Left lung (tissue), 10 donors: ENCODE results near the gene CENPT. TPM values are rescaled to one million over a fixed set of nuclear protein-coding genes. Genes with fewer than 3 reads are reported as not detected.

Source experiments
- ATAC-seq: fragments of 200-7000 bp; cut with Tn5 transposase; one replicate; pipeline ENCODE4 v1.9.1; 2020; ENCODE audit warnings: moderate library complexity
- DNase-seq, 4 donors: peaks; one replicate each; pipeline ENCODE4 v3.0.0-alpha.2; 2013 to 2020
- H3K27ac ChIP-seq, 2 donors: fragments of 200-600 bp; sonication (generic) in 1 of 2; one replicate each; pipeline versions ENCODE4 v1.5.0 to v1.8.0; 2020 to 2021
- H3K27me3 ChIP-seq, 2 donors: fragments of 200-600 bp; sonication (generic) in 1 of 2; one replicate each; pipeline versions ENCODE4 v1.5.0 to v1.8.0; 2020 to 2021
- H3K36me3 ChIP-seq, 2 donors: fragments of 200-600 bp; sonication (generic) in 1 of 2; one replicate each; pipeline versions ENCODE4 v1.5.0 to v1.8.0; 2020 to 2021
- H3K4me1 ChIP-seq, 2 donors: fragments of 200-600 bp; one replicate each; pipeline ENCODE4 v1.8.0; 2021
- H3K4me3 ChIP-seq, 2 donors: fragments of 200-600 bp; sonication (generic) in 1 of 2; one replicate each; pipeline versions ENCODE4 v1.5.0 to v1.8.0; 2020 to 2021; ENCODE audit warnings: mild to moderate bottlenecking in 1 of 2
- H3K9me3 ChIP-seq, 2 donors: fragments of 200-600 bp; sonication (generic) in 1 of 2; one replicate each; pipeline versions ENCODE4 v1.5.0 to v1.8.0; 2020 to 2021
- CTCF ChIP-seq, 2 donors: fragments of 200-600 bp; sonication (generic) in 1 of 2; IDR thresholded peaks; one replicate each; pipeline versions ENCODE4 v1.5.0 to v1.8.0; 2021; ENCODE audit warnings: antibody characterized with exemption in 2 of 2
- intact Hi-C, 2 donors: fragments of 100-400 bp; cut with DNase I; formaldehyde crosslinking; loops; one replicate each; pipeline versions ENCODE4 v1.11.2 to v1.14.2; 2022
- polyA plus RNA-seq, 6 donors: library from polyadenylated mRNA; unstranded; fragments of 120-200 nt; gene quantifications; one replicate each; pipeline ENCODE4 v1.2.1, GENCODE V29; 2013; ENCODE audit not compliant: insufficient read length in 6 of 6
- total RNA-seq, 2 donors: library from RNA; stranded (reverse); fragmentation: NEBNext Ultra II Directional; extraction: Animal tissue kit (Norgen Biotek cat#: 25700); gene quantifications; one replicate each; pipeline ENCODE4 v1.2.1, GENCODE V29; 2021
- donor health status: DM: no; HTN: yes; CAD: no.
- donor health status: DM: no; HTN: no; CAD: no.

CENPT gene
- total and polyA plus RNA-seq, 8 donors, result 30.8 to 62.6 (median 50.5) TPM

GRCh38 chr16:67786491-67786890 lies 61.0 kb downstream of the CENPT start:
- no peak overlapping the region for H3K27ac ChIP-seq
- no peaks in the 10 kb centered on the region for H3K9me3 ChIP-seq
- no peak for TF ChIP-seq CTCF (IDR thresholded peaks at IDR 0.05)
- H3K36me3 ChIP-seq, result no peaks in the 10 kb centered on the region
- intact Hi-C loops, result no loop called here
- ATAC-seq (no peak), DNase-seq (no peak)
- H3K4me3 ChIP-seq, result no peak overlapping the region
- no peaks in the 10 kb centered on the region for H3K27me3 ChIP-seq
- peaks cover 0 to 23% of the 10 kb centered on the region in 2 donors for H3K4me1 ChIP-seq

GRCh38 chr16:67783353-67783725 lies 64.2 kb downstream of the CENPT start:
- Histone ChIP-seq H3K4me1 (peaks cover 0 to 33% of the 10 kb centered on the region in 2 donors), H3K9me3 (no peaks in the 10 kb centered on the region), H3K27ac (no peak overlapping the region), H3K27me3 (no peaks in the 10 kb centered on the region), H3K36me3 (no peaks in the 10 kb centered on the region), H3K4me3 (no peak overlapping the region)
- DNase-seq (no peak), ATAC-seq (peak; percentile 66)
- TF ChIP-seq CTCF (IDR thresholded peaks at IDR 0.05), result no peak
- intact Hi-C loops, result no loop called here

- no peak overlapping the region for H3K4me3 ChIP-seq
- ATAC-seq, result peak; percentile 65
- no peaks in the 10 kb centered on the region for H3K36me3 ChIP-seq
- DNase-seq, result no peak
- H3K27me3 ChIP-seq, result no peaks in the 10 kb centered on the region
- no peak overlapping the region for H3K27ac ChIP-seq
- H3K9me3 ChIP-seq, result no peaks in the 10 kb centered on the region
- intact Hi-C loops, result no loop called here
- peaks cover 0 to 33% of the 10 kb centered on the region in 2 donors for H3K4me1 ChIP-seq
- no peak for TF ChIP-seq CTCF (IDR thresholded peaks at IDR 0.05)
Measured at GRCh38 chr16:67782567-67783352, 64.7 kb downstream of the CENPT start.

GRCh38 chr16:67781565-67781921 lies 66.0 kb downstream of the CENPT start:
- Histone ChIP-seq H3K4me3 (no peak overlapping the region), H3K36me3 (no peaks in the 10 kb centered on the region), H3K4me1 (peaks cover 0 to 33% of the 10 kb centered on the region in 2 donors), H3K27ac (no peak overlapping the region), H3K9me3 (no peaks in the 10 kb centered on the region), H3K27me3 (no peaks in the 10 kb centered on the region)
- ATAC-seq, result no peak
- no peak for TF ChIP-seq CTCF (IDR thresholded peaks at IDR 0.05)
- no peak for DNase-seq
- intact Hi-C loops, result no loop called here

- intact Hi-C loops, result no loop called here
- no peak overlapping the region for H3K27ac ChIP-seq
- H3K4me1 ChIP-seq, result peaks cover 0 to 33% of the 10 kb centered on the region in 2 donors
- no peak for TF ChIP-seq CTCF (IDR thresholded peaks at IDR 0.05)
- no peaks in the 10 kb centered on the region for H3K9me3 ChIP-seq
- ATAC-seq (no peak), DNase-seq (no peak)
- H3K4me3 ChIP-seq, result no peak overlapping the region
- H3K36me3 ChIP-seq, result no peaks in the 10 kb centered on the region
- H3K27me3 ChIP-seq, result no peaks in the 10 kb centered on the region
Measured at GRCh38 chr16:67780847-67781564, 66.5 kb downstream of the CENPT start.
